A673 (cell line): ENCODE results near the gene LIMA1. TPM values are rescaled to one million over a fixed set of nuclear protein-coding genes. Genes with fewer than 3 reads are reported as not detected.

Experiments used
- BruUV-seq: library from RNA; stranded (reverse); fragments of 400-500 nt; replicated peaks from 2 replicates; lab custom pipeline; 2021; lab: Mats Ljungman, UMichigan
- CTCF ChIA-PET: fragments of 300-600 bp; sonication (Branson Sonifier 250); formaldehyde crosslinking; loops from one replicate; lab custom pipeline; 2022; ENCODE audit warnings: antibody characterized with exemption; lab: Charles Lee
- POLR2A ChIA-PET: fragments of 300-600 bp; sonication (Branson Sonifier 250); formaldehyde crosslinking; loops from one replicate; lab custom pipeline; 2022; ENCODE audit warnings: antibody characterized with exemption; ENCODE audit not compliant: low non-redundant PET; lab: Charles Lee
- DNase-seq: peaks from one replicate; pipeline ENCODE4 v3.0.0-alpha.2; 2015; ENCODE audit warnings: low spot score
- H3K27ac ChIP-seq: fragments of 200-600 bp; sonication (generic); 2 replicates; pipeline ENCODE4 v1.5.1; 2016; ENCODE audit warnings: mixed run types, low read depth, mild to moderate bottlenecking, mixed read lengths, antibody characterized with exemption, low read length; ENCODE audit not compliant: poor library complexity, severe bottlenecking
- H3K27me3 ChIP-seq: fragments of 200-600 bp; sonication (generic); replicated peaks from 2 replicates; pipeline ENCODE4 v1.6.1; 2017; ENCODE audit warnings: mixed run types, low read depth, mild to moderate bottlenecking, mixed read lengths, antibody characterized with exemption, low read length; ENCODE audit not compliant: insufficient read depth, poor library complexity
- H3K36me3 ChIP-seq: fragments of 200-600 bp; sonication (generic); 2 replicates; pipeline ENCODE4 v1.6.1; 2016; ENCODE audit warnings: mixed run types, mild to moderate bottlenecking, mixed read lengths, antibody characterized with exemption, low read length; ENCODE audit not compliant: insufficient read depth, poor library complexity, severe bottlenecking
- H3K4me1 ChIP-seq: fragments of 200-600 bp; sonication (generic); 2 replicates; pipeline ENCODE4 v1.6.1; 2017; ENCODE audit warnings: mixed run types, mild to moderate bottlenecking, mixed read lengths, antibody characterized with exemption, low read length; ENCODE audit not compliant: insufficient read depth, poor library complexity, severe bottlenecking
- H3K4me3 ChIP-seq: fragments of 200-600 bp; sonication (generic); 2 replicates; pipeline ENCODE4 v1.5.1; 2016; ENCODE audit warnings: low read depth, mixed run types, mild to moderate bottlenecking, mixed read lengths, low read length; ENCODE audit not compliant: poor library complexity, severe bottlenecking
- H3K9me3 ChIP-seq: fragments of 200-600 bp; sonication (generic); 2 replicates; pipeline ENCODE4 v1.6.1; 2016; ENCODE audit warnings: mixed run types, low read depth, mild to moderate bottlenecking, mixed read lengths, antibody characterized with exemption, low read length; ENCODE audit not compliant: poor library complexity, severe bottlenecking
- EZH2 ChIP-seq: fragments of 200-600 bp; sonication (generic); IDR thresholded peaks from 2 replicates; pipeline ENCODE4 v1.6.1; 2017; ENCODE audit warnings: borderline replicate concordance, low read depth, mild to moderate bottlenecking, mixed read lengths, antibody characterized with exemption, low read length; ENCODE audit not compliant: poor library complexity, severe bottlenecking
- intact Hi-C: fragments of 100-400 bp; cut with micrococcal nuclease; formaldehyde crosslinking; loops from one replicate; pipeline ENCODE4 v1.10.0; 2022; ENCODE audit not compliant: unreplicated experiment
- total RNA-seq: library from RNA; stranded (reverse); gene quantifications from 2 replicates; pipeline ENCODE4 v1.2.3, GENCODE V29; 2021
- TF ChIP-seq, protein P1 (sequence below): fragments of 300-800, 200-600 bp; sonication (generic); conservative IDR thresholded peaks from 2 replicates; pipeline ENCODE4 v1.5.1; 2017; ENCODE audit warnings: low read depth, mild to moderate bottlenecking, antibody characterized with exemption, low read length, moderate library complexity, mixed read lengths

Gene LIMA1
- total RNA-seq, 1 experiment from 2014 or later: 77.6 TPM

DNA sequence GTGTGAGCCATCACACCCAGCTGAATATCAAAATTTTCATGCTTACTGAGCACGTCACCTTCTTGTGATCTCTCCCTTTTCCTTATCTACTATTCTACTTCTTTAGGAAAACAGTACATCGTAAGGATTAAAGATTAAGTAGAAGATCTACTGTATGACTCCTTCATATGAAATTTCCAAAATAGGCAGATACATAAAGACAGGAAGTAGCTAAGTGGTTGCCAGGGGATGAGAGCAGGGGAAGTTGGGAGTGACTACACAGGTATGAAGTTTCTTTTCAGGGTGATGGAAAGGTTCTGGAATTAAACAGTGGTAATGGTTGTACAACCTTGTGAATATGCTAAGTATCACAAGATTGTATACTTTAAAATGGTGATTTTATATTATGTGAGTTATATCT, 79.6 kb downstream of the LIMA1 start:
- no peak for DNase-seq
- no peaks in the 10 kb centered on the region for H3K27me3 ChIP-seq
- H3K36me3 ChIP-seq: peaks cover 49% of the 10 kb centered on the region
- intact Hi-C loops: no loop called here
- TF ChIP-seq, protein P1, sequence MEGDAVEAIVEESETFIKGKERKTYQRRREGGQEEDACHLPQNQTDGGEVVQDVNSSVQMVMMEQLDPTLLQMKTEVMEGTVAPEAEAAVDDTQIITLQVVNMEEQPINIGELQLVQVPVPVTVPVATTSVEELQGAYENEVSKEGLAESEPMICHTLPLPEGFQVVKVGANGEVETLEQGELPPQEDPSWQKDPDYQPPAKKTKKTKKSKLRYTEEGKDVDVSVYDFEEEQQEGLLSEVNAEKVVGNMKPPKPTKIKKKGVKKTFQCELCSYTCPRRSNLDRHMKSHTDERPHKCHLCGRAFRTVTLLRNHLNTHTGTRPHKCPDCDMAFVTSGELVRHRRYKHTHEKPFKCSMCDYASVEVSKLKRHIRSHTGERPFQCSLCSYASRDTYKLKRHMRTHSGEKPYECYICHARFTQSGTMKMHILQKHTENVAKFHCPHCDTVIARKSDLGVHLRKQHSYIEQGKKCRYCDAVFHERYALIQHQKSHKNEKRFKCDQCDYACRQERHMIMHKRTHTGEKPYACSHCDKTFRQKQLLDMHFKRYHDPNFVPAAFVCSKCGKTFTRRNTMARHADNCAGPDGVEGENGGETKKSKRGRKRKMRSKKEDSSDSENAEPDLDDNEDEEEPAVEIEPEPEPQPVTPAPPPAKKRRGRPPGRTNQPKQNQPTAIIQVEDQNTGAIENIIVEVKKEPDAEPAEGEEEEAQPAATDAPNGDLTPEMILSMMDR: no peak
- no peak for TF ChIP-seq EZH2
- no peaks in the 10 kb centered on the region for H3K9me3 ChIP-seq
- H3K27ac ChIP-seq: no peak overlapping the region
- no peaks in the 10 kb centered on the region for H3K4me1 ChIP-seq
- H3K4me3 ChIP-seq: no peak overlapping the region
- POLR2A ChIA-PET: no interaction called here
- CTCF ChIA-PET: no interaction called here
- no TSS peak for BruUV-seq

DNA sequence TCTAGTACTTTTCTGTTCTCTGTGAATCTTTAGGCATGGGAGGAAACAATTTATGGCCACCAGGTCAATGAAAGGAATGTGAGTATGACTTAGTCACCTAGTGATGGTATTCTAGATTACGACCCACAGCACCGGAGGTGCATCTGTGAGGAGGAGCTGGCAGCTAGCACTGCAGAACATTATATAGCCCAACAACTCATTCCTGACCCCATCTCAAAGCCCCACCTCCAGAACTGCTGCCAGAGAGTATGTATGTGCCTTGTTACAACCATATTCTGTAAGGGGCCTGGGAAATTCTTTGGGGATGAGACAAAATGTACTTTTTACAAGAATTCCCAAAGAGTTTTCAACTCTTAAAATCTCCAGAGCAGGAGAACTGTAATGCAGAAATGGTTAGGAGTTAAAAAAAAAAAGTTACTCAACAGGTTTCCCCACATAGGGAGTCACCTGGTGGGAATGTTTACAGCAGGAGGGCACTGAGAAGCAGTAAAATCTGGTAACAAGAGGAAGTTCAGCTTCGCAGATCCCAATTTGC, 81.3 kb downstream of the LIMA1 start:
- H3K27me3 ChIP-seq: no peaks in the 10 kb centered on the region
- POLR2A ChIA-PET: no interaction called here
- CTCF ChIA-PET: no interaction called here
- H3K4me3 ChIP-seq: no peak overlapping the region
- no peaks in the 10 kb centered on the region for H3K9me3 ChIP-seq
- no peak overlapping the region for H3K27ac ChIP-seq
- H3K4me1 ChIP-seq: no peaks in the 10 kb centered on the region
- intact Hi-C loops: no loop called here
- peaks cover 58% of the 10 kb centered on the region for H3K36me3 ChIP-seq
- TF ChIP-seq EZH2: no peak
- TF ChIP-seq, protein P1: no peak
- no peak for DNase-seq
- no TSS peak for BruUV-seq

GRCh38 chr12:50200552-50201273, 82.6 kb downstream of the LIMA1 start:
- Histone ChIP-seq H3K27ac (no peak overlapping the region), H3K4me3 (no peak overlapping the region), H3K4me1 (peaks cover 12% of the 10 kb centered on the region), H3K27me3 (no peaks in the 10 kb centered on the region), H3K36me3 (peaks cover 56% of the 10 kb centered on the region), H3K9me3 (no peaks in the 10 kb centered on the region)
- TF ChIP-seq, protein P1: no peak
- no peak for TF ChIP-seq EZH2
- CTCF ChIA-PET: interaction anchor here (0.6 kb wide), 1 partner anchor 48 kb away, joined by 7 read pairs; no protein-coding TSS in a partner anchor
- BruUV-seq: no TSS peak
- POLR2A ChIA-PET: interaction anchor here (0.7 kb wide), 1 partner anchor 14 kb away, joined by 3 read pairs; no protein-coding TSS in a partner anchor
- DNase-seq: no peak
- intact Hi-C loops: no loop called here
